CD14-positive monocyte (primary cell): Measurements from ENCODE around the gene MYO3B. TPM values are rescaled to one million over a fixed set of nuclear protein-coding genes. Genes with fewer than 3 reads are reported as not detected.

Experiments used
- DNase-seq, 3 donors: peaks; one replicate each; pipeline ENCODE4 v3.0.0-alpha.2; 2011 to 2022
- H2AFZ ChIP-seq: 2 replicates; pipeline ENCODE4 v1.6.0; 2012; ENCODE audit warnings: mild to moderate bottlenecking, low read depth, low read length, inconsistent platforms; ENCODE audit not compliant: insufficient read depth, poor library complexity, severe bottlenecking
- H3K27ac ChIP-seq, 2 donors: 1 replicate in 1 of 2; 2 replicates in 1 of 2; pipeline ENCODE4 v1.5.1; 2012 to 2013; ENCODE audit warnings: low read length in 2 of 2, control low read depth in 1 of 2, inconsistent platforms in 1 of 2, low read depth in 1 of 2, mild to moderate bottlenecking in 1 of 2
- H3K27me3 ChIP-seq, 2 donors: one replicate each; pipeline versions ENCODE4 v1.6.0 to v1.6.1; 2011 to 2013; ENCODE audit warnings: low read length in 2 of 2; ENCODE audit not compliant: control insufficient read depth in 2 of 2, insufficient read depth in 2 of 2
- H3K36me3 ChIP-seq, 2 donors: replicated peaks in 1 of 2; 1 replicate in 1 of 2; 2 replicates in 1 of 2; pipeline versions ENCODE4 v1.5.1 to v1.6.1; 2012 to 2013; ENCODE audit warnings: low read length in 2 of 2, control low read depth in 1 of 2, inconsistent platforms in 1 of 2, mild to moderate bottlenecking in 1 of 2; ENCODE audit not compliant: insufficient read depth in 2 of 2, control insufficient read depth in 1 of 2
- H3K4me1 ChIP-seq, 2 donors: 1 replicate in 1 of 2; 2 replicates in 1 of 2; pipeline versions ENCODE4 v1.5.1 to v1.6.1; 2012 to 2013; ENCODE audit warnings: low read length in 2 of 2, control low read depth in 1 of 2, inconsistent platforms in 1 of 2, mild to moderate bottlenecking in 1 of 2, moderate library complexity in 1 of 2; ENCODE audit not compliant: insufficient read depth in 2 of 2, control insufficient read depth in 1 of 2
- H3K4me2 ChIP-seq: replicated peaks from 2 replicates; pipeline ENCODE3; 2012; ENCODE audit warnings: low read length, moderate library complexity, mild to moderate bottlenecking; ENCODE audit not compliant: poor library complexity, severe bottlenecking; ENCODE audit errors: extremely low read depth
- H3K4me3 ChIP-seq, 3 experiments: fragments of 200-600 bp in 1 of 3; sonication (generic) in 1 of 3; replicated peaks in 1 of 3; 1 replicate in 2 of 3; 2 replicates in 1 of 3; pipeline ENCODE4 v1.5.1; 2011 to 2013; ENCODE audit warnings: low read length in 3 of 3, mild to moderate bottlenecking in 3 of 3, control low read depth in 2 of 3, low read depth in 2 of 3, inconsistent platforms in 1 of 3, moderate library complexity in 1 of 3
- H3K79me2 ChIP-seq: 2 replicates; pipeline ENCODE4 v1.6.0; 2012; ENCODE audit warnings: mild to moderate bottlenecking, control low read depth, inconsistent platforms, low read length, moderate library complexity; ENCODE audit not compliant: insufficient read depth
- H3K9ac ChIP-seq: 2 replicates; pipeline ENCODE4 v1.6.0; 2017; ENCODE audit warnings: low read length, mild to moderate bottlenecking; ENCODE audit not compliant: insufficient read depth, poor library complexity, severe bottlenecking
- H3K9me3 ChIP-seq, 2 donors: replicated peaks in 1 of 2; 1 replicate in 1 of 2; 2 replicates in 1 of 2; pipeline versions ENCODE4 v1.5.1 to v1.6.1; 2012 to 2013; ENCODE audit warnings: low read length in 2 of 2, control low read depth in 1 of 2; ENCODE audit not compliant: control insufficient read depth in 1 of 2, insufficient read depth in 1 of 2
- H4K20me1 ChIP-seq: 2 replicates; pipeline ENCODE4 v1.6.0; 2012; ENCODE audit warnings: mild to moderate bottlenecking, low read length, control low read depth, moderate library complexity; ENCODE audit not compliant: insufficient read depth
- H3K27ac Mint-ChIP-seq, 7 donors: one replicate each; pipeline ENCODE4 v1.8.0; 2020; ENCODE audit warnings: mild to moderate bottlenecking in 7 of 7, mixed read lengths in 7 of 7, moderate library complexity in 6 of 7, inconsistent platforms in 2 of 7
- H3K27me3 Mint-ChIP-seq, 3 donors: one replicate each; pipeline ENCODE4 v1.8.0; 2021 to 2022; ENCODE audit warnings: low read depth in 3 of 3, mild to moderate bottlenecking in 3 of 3, mixed read lengths in 3 of 3, moderate library complexity in 3 of 3, inconsistent platforms in 1 of 3
- H3K36me3 Mint-ChIP-seq, 2 donors: one replicate each; pipeline ENCODE4 v1.8.0; 2020; ENCODE audit warnings: mixed read lengths in 2 of 2, inconsistent platforms in 1 of 2, mild to moderate bottlenecking in 1 of 2
- H3K4me1 Mint-ChIP-seq: one replicate; pipeline ENCODE4 v1.8.0; 2020; ENCODE audit warnings: mild to moderate bottlenecking, mixed read lengths
- H3K4me3 Mint-ChIP-seq, 2 donors: one replicate each; pipeline ENCODE4 v1.8.0; 2020; ENCODE audit warnings: mild to moderate bottlenecking in 2 of 2, mixed read lengths in 2 of 2, moderate library complexity in 1 of 2
- H3K9me3 Mint-ChIP-seq, 7 donors: one replicate each; pipeline ENCODE4 v1.8.0; 2020 to 2022; ENCODE audit warnings: mixed read lengths in 7 of 7, mild to moderate bottlenecking in 6 of 7, moderate library complexity in 6 of 7, inconsistent platforms in 2 of 7
- CTCF ChIP-seq: fragments of 200-600 bp; IDR thresholded peaks from one replicate; pipeline ENCODE4 v1.8.0; 2022; ENCODE audit warnings: antibody characterized with exemption, mild to moderate bottlenecking
- WGBS: methylation state at CpG from one replicate; pipeline ENCODE4 v1.1.5; 2013; ENCODE audit warnings: missing lambda C conversion rate; ENCODE audit not compliant: insufficient coverage; 5-methylcytosine and 5-hydroxymethylcytosine counted together
- intact Hi-C, 2 donors: fragments of 100-400 bp; cut with micrococcal nuclease; formaldehyde crosslinking; loops; one replicate each; pipeline versions ENCODE4 v1.15.0 to v1.15.1; 2023
- polyA plus RNA-seq, 3 donors: library from polyadenylated mRNA; depleted of rRNA in 1 of 3; unstranded in 2 of 3; stranded (reverse) in 1 of 3; fragments of 300-500 nt in 2 of 3; fragments of >200 nt in 1 of 3; fragmentation: Illumina TruSeq in 2 of 3; gene quantifications; 1 replicate in 2 of 3; 2 replicates in 1 of 3; pipeline ENCODE4 v1.2.3, GENCODE V29; 2012 to 2021

Gene MYO3B
- polyA plus RNA-seq, 3 donors, result not detected

- DNase-seq, result no peak
- 0% methylated on average over 2 of the region's 6 CpGs for WGBS
- no peaks in the 10 kb centered on the region for H3K79me2 ChIP-seq
- H3K27me3 Mint-ChIP-seq, result peaks cover 25 to 39% (median 33%) of the 10 kb centered on the region in 3 donors
- intact Hi-C loops, result no loop called here
- no peak overlapping the region for H3K27ac ChIP-seq
- no peaks in the 10 kb centered on the region for H3K4me1 ChIP-seq
- H3K9me3 ChIP-seq, result no peaks in the 10 kb centered on the region
- H3K9ac ChIP-seq, result no peak overlapping the region
- H4K20me1 ChIP-seq, result no peaks in the 10 kb centered on the region
- H3K4me2 ChIP-seq, result no peak overlapping the region
- peaks cover 2% of the 10 kb centered on the region for H3K4me1 Mint-ChIP-seq
- no peak for TF ChIP-seq CTCF
- no peak overlapping the region for H3K27ac Mint-ChIP-seq
- H3K4me3 ChIP-seq, result no peak overlapping the region
- H3K9me3 Mint-ChIP-seq, result peaks cover 0 to 3% (median 0%) of the 10 kb centered on the region in 7 donors
- peaks cover 24 to 25% of the 10 kb centered on the region in 2 donors for H3K27me3 ChIP-seq
- no peaks in the 10 kb centered on the region for H3K36me3 Mint-ChIP-seq
- no peak overlapping the region for H2AFZ ChIP-seq
- no peaks in the 10 kb centered on the region for H3K36me3 ChIP-seq
- H3K4me3 Mint-ChIP-seq, result no peak overlapping the region
Measured at GRCh38 chr2:170505631-170506275, 327.8 kb downstream of the MYO3B start.

- H3K4me3 ChIP-seq, result no peak overlapping the region
- Mint-ChIP-seq H3K27me3 (peaks cover 23 to 41% (median 30%) of the 10 kb centered on the region in 3 donors), H3K27ac (no peak overlapping the region), H3K9me3 (peaks cover 0 to 3% (median 0%) of the 10 kb centered on the region in 7 donors), H3K4me3 (no peak overlapping the region), H3K36me3 (no peaks in the 10 kb centered on the region), H3K4me1 (no peaks in the 10 kb centered on the region)
- intact Hi-C loops, result no loop called here
- no peaks in the 10 kb centered on the region for H3K36me3 ChIP-seq
- 95% methylated on average over 7 of the region's 8 CpGs for WGBS
- H3K9ac ChIP-seq, result no peak overlapping the region
- no peak overlapping the region for H3K27ac ChIP-seq
- H3K27me3 ChIP-seq, result peaks cover 24 to 25% of the 10 kb centered on the region in 2 donors
- TF ChIP-seq CTCF, result no peak
- no peaks in the 10 kb centered on the region for H4K20me1 ChIP-seq
- H2AFZ ChIP-seq, result no peak overlapping the region
- H3K4me2 ChIP-seq, result no peak overlapping the region
- no peaks in the 10 kb centered on the region for H3K9me3 ChIP-seq
- DNase-seq, result no peak
- H3K4me1 ChIP-seq, result no peaks in the 10 kb centered on the region
- no peaks in the 10 kb centered on the region for H3K79me2 ChIP-seq
Measured at GRCh38 chr2:170509452-170510193, 331.7 kb downstream of the MYO3B start.
